Keratinocyte (primary cell): ENCODE results near the gene STK38. TPM values are rescaled to one million over a fixed set of nuclear protein-coding genes. Genes with fewer than 3 reads are reported as not detected.

Experiments
- DNase-seq: peaks from one replicate; pipeline ENCODE4 v3.0.0-alpha.2; 2011; ENCODE audit warnings: low read depth, missing footprints, low spot score
- FAIRE-seq: peaks from 2 replicates; lab custom pipeline; 2011; peaks lifted over from hg19 to GRCh38; lab: Jason Lieb, UNC
- H2AFZ ChIP-seq: 2 replicates; pipeline ENCODE4 v1.6.0; 2012; ENCODE audit warnings: low read length, control low read depth, inconsistent platforms; ENCODE audit not compliant: control insufficient read depth
- H3K27ac ChIP-seq: 2 replicates; pipeline ENCODE4 v1.5.1; 2011; ENCODE audit warnings: low read length; ENCODE audit not compliant: control insufficient read depth, insufficient read depth
- H3K27me3 ChIP-seq: 3 replicates; pipeline ENCODE4 v1.6.0; 2011; ENCODE audit warnings: low read length; ENCODE audit not compliant: control insufficient read depth, insufficient read depth; ENCODE audit errors: extremely low read depth
- H3K36me3 ChIP-seq, 2 experiments: 2 replicates in 1 of 2; 3 replicates in 1 of 2; pipeline ENCODE4 v1.5.1; 2011; ENCODE audit warnings: low read length in 2 of 2, mild to moderate bottlenecking in 1 of 2; ENCODE audit not compliant: control insufficient read depth in 2 of 2, insufficient read depth in 2 of 2; ENCODE audit errors: extremely low read depth in 1 of 2
- H3K4me1 ChIP-seq: 3 replicates; pipeline ENCODE4 v1.5.1; 2011; ENCODE audit warnings: low read length; ENCODE audit not compliant: control insufficient read depth, insufficient read depth; ENCODE audit errors: extremely low read depth
- H3K4me2 ChIP-seq: 3 replicates; pipeline ENCODE4 v1.6.0; 2011; ENCODE audit warnings: low read depth, low read length; ENCODE audit not compliant: control insufficient read depth, insufficient read depth; ENCODE audit errors: extremely low read depth
- H3K4me3 ChIP-seq, 3 experiments: fragments of 200-600 bp in 1 of 3; sonication (generic) in 1 of 3; 2 replicates in 2 of 3; 3 replicates in 1 of 3; pipeline ENCODE4 v1.5.1; 2011 to 2016; ENCODE audit warnings: low read length in 3 of 3, mild to moderate bottlenecking in 3 of 3, control low read depth in 2 of 3, inconsistent platforms in 1 of 3, low read depth in 1 of 3, mixed read lengths in 1 of 3, mixed run types in 1 of 3, moderate library complexity in 1 of 3; ENCODE audit not compliant: control insufficient read depth in 2 of 3, insufficient read depth in 2 of 3; ENCODE audit errors: extremely low read depth in 1 of 3
- H3K79me2 ChIP-seq: 2 replicates; pipeline ENCODE4 v1.6.0; 2012; ENCODE audit warnings: low read length; ENCODE audit not compliant: control insufficient read depth, insufficient read depth
- H3K9ac ChIP-seq: 3 replicates; pipeline ENCODE4 v1.6.0; 2011; ENCODE audit warnings: low read length; ENCODE audit not compliant: control insufficient read depth, insufficient read depth; ENCODE audit errors: extremely low read depth
- H3K9me1 ChIP-seq: 3 replicates; pipeline ENCODE4 v1.6.0; 2011; ENCODE audit warnings: low read length; ENCODE audit not compliant: control insufficient read depth, insufficient read depth; ENCODE audit errors: extremely low read depth
- H3K9me3 ChIP-seq: 2 replicates; pipeline ENCODE4 v1.5.1; 2012; ENCODE audit warnings: low read depth, low read length; ENCODE audit not compliant: control insufficient read depth
- H4K20me1 ChIP-seq: 3 replicates; pipeline ENCODE4 v1.6.0; 2011; ENCODE audit warnings: low read length; ENCODE audit not compliant: control insufficient read depth, insufficient read depth; ENCODE audit errors: extremely low read depth
- CTCF ChIP-seq, 3 experiments: IDR thresholded peaks in 1 of 3; conservative IDR thresholded peaks in 1 of 3; optimal IDR thresholded peaks in 1 of 3; 2 replicates in 2 of 3; 3 replicates in 1 of 3; pipeline versions ENCODE3 to v1.5.1; 2011; ENCODE audit warnings: low read length in 3 of 3, mild to moderate bottlenecking in 3 of 3, moderate library complexity in 2 of 3, control low read depth in 1 of 3, inconsistent platforms in 1 of 3; ENCODE audit not compliant: insufficient read depth in 2 of 3; ENCODE audit errors: extremely low read depth in 1 of 3
- EZH2 ChIP-seq: IDR thresholded peaks from one replicate; pipeline ENCODE4 v1.6.1; 2012; ENCODE audit warnings: inconsistent platforms, mild to moderate bottlenecking, low read length, moderate library complexity
- dilution Hi-C: fragments of 300-500 bp; cut with MboI; formaldehyde crosslinking; loops from one replicate; pipeline ENCODE4 v1.7.0; 2020; ENCODE audit warnings: low sequenced_read_pairs; ENCODE audit not compliant: extremely low pct_ligation_motif_present
- polyA plus RNA-seq, 5 experiments: library from polyadenylated mRNA; depleted of rRNA in 3 of 5; stranded (reverse) in 3 of 5; stranded (forward) in 1 of 5; unstranded in 1 of 5; fragments of >200 nt; gene quantifications; 1 replicate in 1 of 5; 2 replicates in 3 of 5; 3 replicates in 1 of 5; pipeline versions ENCODE4 v1.2.1 to v1.2.3, GENCODE V29; 2011 to 2012; ENCODE audit warnings: missing spikeins in 2 of 5, low read depth in 1 of 5, low replicate concordance in 1 of 5

The STK38 gene
- polyA plus RNA-seq, 1 donor (not counting 4 experiments of a cell fraction or from before 2014, with no cell fraction given): 24.4 TPM

- H3K9me3 ChIP-seq: no peaks in the 10 kb centered on the region
- dilution Hi-C loops: no loop called here
- H3K4me3 ChIP-seq: no peak overlapping the region
- TF ChIP-seq EZH2 (no peak), CTCF (optimal IDR thresholded peaks at IDR 0.05 in 1 of 3, IDR thresholded peaks at IDR 0.05 in 1 of 3, conservative IDR thresholded peaks at IDR 0.05 in 1 of 3; ENCODE audit: extremely low read depth in 1 of 3, insufficient read depth in 2 of 3, low read length in 3 of 3) (no peak)
- H3K4me2 ChIP-seq: peak overlapping the region; percentile 53
- H3K9ac ChIP-seq: peak overlapping the region; percentile 0
- H3K27ac ChIP-seq: peak overlapping the region; percentile 54
- H3K36me3 ChIP-seq: no peaks in the 10 kb centered on the region
- H3K9me1 ChIP-seq: no peaks in the 10 kb centered on the region
- no peaks in the 10 kb centered on the region for H4K20me1 ChIP-seq
- H3K27me3 ChIP-seq: no peaks in the 10 kb centered on the region
- H3K4me1 ChIP-seq: peaks cover 21% of the 10 kb centered on the region
- DNase-seq: no peak
- no peak overlapping the region for H2AFZ ChIP-seq
- no peak for FAIRE-seq
- no peaks in the 10 kb centered on the region for H3K79me2 ChIP-seq
Observed at GRCh38 chr6:36577301-36577700, 30.0 kb upstream of the STK38 start.

- H3K27ac ChIP-seq: no peak overlapping the region
- H2AFZ ChIP-seq: no peak overlapping the region
- H3K9me3 ChIP-seq: no peaks in the 10 kb centered on the region
- FAIRE-seq (no peak), DNase-seq (no peak)
- dilution Hi-C loops: no loop called here
- no peak overlapping the region for H3K9ac ChIP-seq
- H3K27me3 ChIP-seq: no peaks in the 10 kb centered on the region
- no peaks in the 10 kb centered on the region for H3K36me3 ChIP-seq
- no peaks in the 10 kb centered on the region for H4K20me1 ChIP-seq
- H3K9me1 ChIP-seq: no peaks in the 10 kb centered on the region
- no peak overlapping the region for H3K4me3 ChIP-seq
- no peaks in the 10 kb centered on the region for H3K79me2 ChIP-seq
- H3K4me1 ChIP-seq: peaks cover 21% of the 10 kb centered on the region
- H3K4me2 ChIP-seq: no peak overlapping the region
- TF ChIP-seq EZH2 (no peak), CTCF (optimal IDR thresholded peaks at IDR 0.05 in 1 of 3, IDR thresholded peaks at IDR 0.05 in 1 of 3, conservative IDR thresholded peaks at IDR 0.05 in 1 of 3; ENCODE audit: extremely low read depth in 1 of 3, insufficient read depth in 2 of 3, low read length in 3 of 3) (no peak)
Observed at GRCh38 chr6:36576578-36576977, 29.3 kb upstream of the STK38 start.
